ENCODE measurements around the gene DAW1. TPM values are rescaled to one million over a fixed set of nuclear protein-coding genes. Genes with fewer than 3 reads are reported as not detected.
"Not testable (repeated sequence)": the region's sequence is repeated elsewhere in the genome, so short reads cannot be mapped to it uniquely, and the experiment has no call there.

DAW1 gene
- total RNA-seq, 2 experiments from 2014 or later: not detected

DNA sequence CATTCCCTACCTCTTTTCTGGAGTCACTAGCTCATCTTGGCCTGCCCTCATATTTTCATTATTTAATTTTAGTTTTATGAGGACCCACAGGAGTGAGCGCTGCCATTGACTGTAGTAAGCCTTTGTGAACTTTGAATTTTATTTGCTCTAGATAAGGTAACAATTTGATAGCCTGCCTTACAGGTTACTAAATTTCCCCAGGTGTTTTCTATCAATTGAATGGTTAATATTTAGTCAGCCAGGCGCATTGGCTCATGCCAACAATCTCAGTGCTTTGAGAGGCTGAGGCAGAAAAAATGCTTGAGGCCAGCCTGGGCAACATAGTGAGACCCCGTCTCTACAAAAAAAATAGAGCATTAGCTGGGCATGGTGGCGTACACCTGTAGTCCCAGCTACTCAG is 50.2 kb downstream of the DAW1 start:
- Mint-ChIP-seq H3K27me3 (peaks cover 1% of the 10 kb centered on the region), H3K4me3 (no peak overlapping the region), H3K4me1 (ENCODE audit: low read depth) (no peaks in the 10 kb centered on the region), H3K9me3 (no peaks in the 10 kb centered on the region), H3K36me3 (ENCODE audit: low read depth) (no peaks in the 10 kb centered on the region), H3K27ac (no peak overlapping the region)
- intact Hi-C loops (cut with micrococcal nuclease): no loop called here
- DNase-seq: no peak
- ATAC-seq: no peak
- TF ChIP-seq, protein P1, sequence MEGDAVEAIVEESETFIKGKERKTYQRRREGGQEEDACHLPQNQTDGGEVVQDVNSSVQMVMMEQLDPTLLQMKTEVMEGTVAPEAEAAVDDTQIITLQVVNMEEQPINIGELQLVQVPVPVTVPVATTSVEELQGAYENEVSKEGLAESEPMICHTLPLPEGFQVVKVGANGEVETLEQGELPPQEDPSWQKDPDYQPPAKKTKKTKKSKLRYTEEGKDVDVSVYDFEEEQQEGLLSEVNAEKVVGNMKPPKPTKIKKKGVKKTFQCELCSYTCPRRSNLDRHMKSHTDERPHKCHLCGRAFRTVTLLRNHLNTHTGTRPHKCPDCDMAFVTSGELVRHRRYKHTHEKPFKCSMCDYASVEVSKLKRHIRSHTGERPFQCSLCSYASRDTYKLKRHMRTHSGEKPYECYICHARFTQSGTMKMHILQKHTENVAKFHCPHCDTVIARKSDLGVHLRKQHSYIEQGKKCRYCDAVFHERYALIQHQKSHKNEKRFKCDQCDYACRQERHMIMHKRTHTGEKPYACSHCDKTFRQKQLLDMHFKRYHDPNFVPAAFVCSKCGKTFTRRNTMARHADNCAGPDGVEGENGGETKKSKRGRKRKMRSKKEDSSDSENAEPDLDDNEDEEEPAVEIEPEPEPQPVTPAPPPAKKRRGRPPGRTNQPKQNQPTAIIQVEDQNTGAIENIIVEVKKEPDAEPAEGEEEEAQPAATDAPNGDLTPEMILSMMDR (IDR thresholded peaks at IDR 0.05): no peak
- ChIA-PET CTCF (no interaction called here), POLR2A (no interaction called here)

DNA sequence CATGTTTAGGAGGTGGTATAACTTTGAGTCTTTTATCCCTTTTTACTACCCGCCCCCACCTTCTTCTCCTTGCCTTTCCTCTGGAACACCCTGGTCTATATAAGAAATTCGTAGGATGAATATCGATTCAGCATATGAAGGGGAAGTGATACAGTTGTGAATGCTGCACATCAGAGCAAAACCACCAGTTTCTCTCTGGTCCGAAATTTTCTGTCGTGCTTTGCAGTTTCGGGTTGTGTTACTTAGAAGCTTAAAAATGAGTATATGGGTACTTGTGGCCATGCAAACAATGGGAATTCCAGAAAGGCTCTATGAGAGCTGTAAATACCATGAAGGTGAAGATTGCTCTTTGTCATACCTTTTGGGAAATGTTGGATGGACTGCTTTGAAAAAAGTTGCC is 60.6 kb downstream of the DAW1 start:
- Mint-ChIP-seq H3K27ac (no peak overlapping the region), H3K9me3 (peaks cover 3% of the 10 kb centered on the region), H3K36me3 (ENCODE audit: low read depth) (no peaks in the 10 kb centered on the region), H3K4me3 (no peak overlapping the region), H3K4me1 (ENCODE audit: low read depth) (no peaks in the 10 kb centered on the region), H3K27me3 (no peaks in the 10 kb centered on the region)
- intact Hi-C loops (cut with micrococcal nuclease): no loop called here
- ChIA-PET CTCF (no interaction called here), POLR2A (no interaction called here)
- DNase-seq (no peak), ATAC-seq (no peak)
- TF ChIP-seq, protein P1 (IDR thresholded peaks at IDR 0.05): no peak

DNA sequence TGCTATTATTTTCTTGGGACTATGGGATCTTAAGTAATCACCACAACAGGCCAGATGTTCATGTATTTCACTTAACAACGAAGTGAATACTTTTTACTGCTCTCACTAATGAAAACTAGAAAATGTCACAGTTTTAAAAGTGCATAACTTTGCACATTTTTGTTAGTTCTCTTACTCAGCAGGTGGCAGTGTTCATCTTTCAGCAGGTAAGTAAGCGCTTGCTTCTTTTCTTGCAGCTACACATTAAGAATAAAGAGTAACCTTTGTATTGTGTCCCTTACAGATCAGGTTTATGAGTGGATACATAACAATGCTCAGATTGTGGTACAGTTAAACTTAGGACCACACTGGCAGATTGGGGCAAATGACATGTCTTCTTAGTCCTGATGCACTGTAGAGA is 61.0 kb downstream of the DAW1 start:
- H3K4me3 Mint-ChIP-seq: no peak overlapping the region
- ATAC-seq: no peak
- no peaks in the 10 kb centered on the region for H3K27me3 Mint-ChIP-seq
- CTCF ChIA-PET: no interaction called here
- intact Hi-C loops (cut with micrococcal nuclease): no loop called here
- POLR2A ChIA-PET: no interaction called here
- TF ChIP-seq, protein P1 (IDR thresholded peaks at IDR 0.05): no peak
- H3K36me3 Mint-ChIP-seq (ENCODE audit: low read depth): no peaks in the 10 kb centered on the region
- no peak for DNase-seq
- H3K27ac Mint-ChIP-seq: no peak overlapping the region
- no peaks in the 10 kb centered on the region for H3K4me1 Mint-ChIP-seq (ENCODE audit: low read depth)
- no peaks in the 10 kb centered on the region for H3K9me3 Mint-ChIP-seq

DNA sequence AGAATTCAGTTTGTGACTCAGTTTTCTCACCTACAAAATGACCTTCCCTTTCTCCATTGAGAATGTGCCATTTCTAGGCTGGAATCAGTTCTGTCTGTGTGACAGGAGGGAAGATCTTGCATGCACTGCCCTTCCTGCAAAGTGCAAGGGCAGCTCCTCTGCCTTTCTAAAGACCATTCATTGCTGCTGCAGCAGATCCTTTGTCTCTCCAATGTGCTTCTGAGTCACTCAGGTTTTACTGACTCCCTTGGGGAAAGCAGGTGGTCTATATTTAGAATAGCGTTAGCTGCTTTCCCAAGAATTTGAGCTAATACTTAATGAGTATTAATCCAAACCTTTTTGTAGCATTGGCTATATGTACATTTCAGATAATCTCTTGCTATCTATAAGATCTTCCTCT is 62.5 kb downstream of the DAW1 start:
- ATAC-seq (no peak), DNase-seq (no peak)
- ChIA-PET CTCF (no interaction called here), POLR2A (interaction anchor here (0.8 kb wide), 1 partner anchor 16 kb away, joined by 3 read pairs; no protein-coding TSS in a partner anchor)
- Mint-ChIP-seq H3K4me3 (no peak overlapping the region), H3K27me3 (no peaks in the 10 kb centered on the region), H3K4me1 (ENCODE audit: low read depth) (no peaks in the 10 kb centered on the region), H3K36me3 (ENCODE audit: low read depth) (no peaks in the 10 kb centered on the region), H3K9me3 (no peaks in the 10 kb centered on the region), H3K27ac (no peak overlapping the region)
- intact Hi-C loops (cut with micrococcal nuclease): no loop called here
- TF ChIP-seq, protein P1 (IDR thresholded peaks at IDR 0.05): no peak

DNA sequence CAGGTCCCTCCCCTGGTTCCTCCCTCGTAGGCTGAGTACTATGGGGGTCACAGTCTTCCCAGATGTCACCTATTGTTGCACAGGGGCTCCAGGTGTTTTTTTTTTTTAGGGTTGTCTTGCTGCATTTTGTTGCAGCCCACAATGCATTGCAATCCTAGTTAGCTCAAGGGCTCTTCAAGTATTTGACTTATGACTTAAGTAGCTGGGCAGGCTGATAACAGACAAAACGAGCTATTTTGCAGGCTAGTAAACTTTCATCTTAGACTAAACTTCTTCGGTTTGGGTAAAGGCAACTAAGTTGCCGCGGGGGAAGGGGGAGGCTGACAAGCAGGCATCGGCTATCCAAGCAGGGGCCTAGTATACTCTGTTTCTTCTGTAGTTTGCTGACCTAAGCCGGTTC is 64.8 kb downstream of the DAW1 start:
- DNase-seq; POLR2A ChIA-PET; ATAC-seq; intact Hi-C loops (cut with micrococcal nuclease); H3K4me3 Mint-ChIP-seq; H3K27me3 Mint-ChIP-seq; H3K4me1 Mint-ChIP-seq (ENCODE audit: low read depth); H3K27ac Mint-ChIP-seq; H3K9me3 Mint-ChIP-seq; H3K36me3 Mint-ChIP-seq (ENCODE audit: low read depth): not testable (repeated sequence)
- CTCF ChIA-PET: interaction anchor here (1.0 kb wide), 1 partner anchor 45 kb away, joined by 3 read pairs; no protein-coding TSS in a partner anchor
